Ishikawa (cell line): ENCODE results near the gene INCA1.

Experiments
- CEBPB ChIP-seq: IDR thresholded peaks from 2 replicates; pipeline ENCODE4 v1.6.1; 2012
- CREB1 ChIP-seq: IDR thresholded peaks from 2 replicates; pipeline ENCODE4 v1.6.1; 2012; ENCODE audit warnings: low read depth
- EGR1 ChIP-seq: IDR thresholded peaks from 2 replicates; pipeline ENCODE4 v1.6.1; 2012
- EP300 ChIP-seq: IDR thresholded peaks from 2 replicates; pipeline ENCODE4 v1.6.1; 2012; ENCODE audit warnings: borderline replicate concordance
- FOXM1 ChIP-seq: IDR thresholded peaks from 2 replicates; pipeline ENCODE4 v1.6.1; 2012; ENCODE audit warnings: low read depth, borderline replicate concordance
- NFIC ChIP-seq: IDR thresholded peaks from 2 replicates; pipeline ENCODE4 v1.6.1; 2012
- RAD21 ChIP-seq: IDR thresholded peaks from 2 replicates; pipeline ENCODE4 v1.6.1; 2012; ENCODE audit warnings: low read depth
- TAF1 ChIP-seq: IDR thresholded peaks from 2 replicates; pipeline ENCODE4 v1.6.1; 2012; ENCODE audit warnings: low read depth, mild to moderate bottlenecking
- TCF12 ChIP-seq: IDR thresholded peaks from 2 replicates; pipeline ENCODE4 v1.6.1; 2012; ENCODE audit warnings: low read depth
- TEAD4 ChIP-seq: IDR thresholded peaks from 2 replicates; pipeline ENCODE4 v1.6.1; 2012
- YY1 ChIP-seq: IDR thresholded peaks from 2 replicates; pipeline ENCODE4 v1.6.1; 2012; ENCODE audit warnings: low read depth
- ZBTB7A ChIP-seq: IDR thresholded peaks from 2 replicates; pipeline ENCODE4 v1.6.1; 2012; ENCODE audit warnings: low read depth
- TF ChIP-seq, protein P1 (sequence below): IDR thresholded peaks from 2 replicates; pipeline ENCODE4 v1.6.1; 2012; ENCODE audit warnings: low read depth, mild to moderate bottlenecking
- TF ChIP-seq, protein P2 (sequence below): IDR thresholded peaks from 2 replicates; pipeline ENCODE4 v1.6.1; 2012
- TF ChIP-seq, protein P3 (sequence below): IDR thresholded peaks from 2 replicates; pipeline ENCODE4 v1.6.1; 2012

The INCA1 gene

DNA sequence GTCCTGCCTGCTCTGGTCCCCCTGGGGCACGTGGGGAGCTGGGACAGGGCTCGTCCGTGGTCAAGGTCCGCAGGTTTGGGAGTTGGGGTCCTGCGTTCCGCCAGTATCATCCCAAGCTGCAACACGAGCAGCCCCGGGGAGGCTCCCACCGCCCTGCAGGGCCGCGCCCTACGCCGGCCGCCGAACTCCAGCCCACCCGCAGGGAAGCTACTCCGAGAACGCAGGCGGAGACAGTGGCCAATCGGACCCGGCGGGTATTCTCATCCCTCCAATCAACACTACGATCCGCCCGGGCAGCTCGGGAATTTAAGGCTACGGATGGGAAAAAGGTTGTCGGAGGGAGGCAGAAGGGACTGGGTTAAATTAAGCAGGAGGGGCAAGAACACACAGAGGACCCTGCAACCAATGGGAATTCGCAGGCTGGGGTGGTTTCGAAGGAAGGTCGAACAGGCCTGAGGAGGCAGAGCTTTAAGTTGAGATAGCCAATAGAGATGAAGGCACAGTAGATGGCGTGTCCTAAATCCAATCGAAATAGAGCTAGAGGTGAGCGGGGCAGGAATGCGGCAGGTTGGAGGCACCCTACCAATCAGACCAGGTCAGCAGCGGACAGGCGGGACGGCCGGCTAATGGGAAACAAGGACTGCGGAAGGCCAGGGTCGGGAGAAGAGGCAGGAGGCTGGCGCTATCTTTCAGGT lies 30.3 kb downstream of the INCA1 start:
- TF ChIP-seq, protein P1, sequence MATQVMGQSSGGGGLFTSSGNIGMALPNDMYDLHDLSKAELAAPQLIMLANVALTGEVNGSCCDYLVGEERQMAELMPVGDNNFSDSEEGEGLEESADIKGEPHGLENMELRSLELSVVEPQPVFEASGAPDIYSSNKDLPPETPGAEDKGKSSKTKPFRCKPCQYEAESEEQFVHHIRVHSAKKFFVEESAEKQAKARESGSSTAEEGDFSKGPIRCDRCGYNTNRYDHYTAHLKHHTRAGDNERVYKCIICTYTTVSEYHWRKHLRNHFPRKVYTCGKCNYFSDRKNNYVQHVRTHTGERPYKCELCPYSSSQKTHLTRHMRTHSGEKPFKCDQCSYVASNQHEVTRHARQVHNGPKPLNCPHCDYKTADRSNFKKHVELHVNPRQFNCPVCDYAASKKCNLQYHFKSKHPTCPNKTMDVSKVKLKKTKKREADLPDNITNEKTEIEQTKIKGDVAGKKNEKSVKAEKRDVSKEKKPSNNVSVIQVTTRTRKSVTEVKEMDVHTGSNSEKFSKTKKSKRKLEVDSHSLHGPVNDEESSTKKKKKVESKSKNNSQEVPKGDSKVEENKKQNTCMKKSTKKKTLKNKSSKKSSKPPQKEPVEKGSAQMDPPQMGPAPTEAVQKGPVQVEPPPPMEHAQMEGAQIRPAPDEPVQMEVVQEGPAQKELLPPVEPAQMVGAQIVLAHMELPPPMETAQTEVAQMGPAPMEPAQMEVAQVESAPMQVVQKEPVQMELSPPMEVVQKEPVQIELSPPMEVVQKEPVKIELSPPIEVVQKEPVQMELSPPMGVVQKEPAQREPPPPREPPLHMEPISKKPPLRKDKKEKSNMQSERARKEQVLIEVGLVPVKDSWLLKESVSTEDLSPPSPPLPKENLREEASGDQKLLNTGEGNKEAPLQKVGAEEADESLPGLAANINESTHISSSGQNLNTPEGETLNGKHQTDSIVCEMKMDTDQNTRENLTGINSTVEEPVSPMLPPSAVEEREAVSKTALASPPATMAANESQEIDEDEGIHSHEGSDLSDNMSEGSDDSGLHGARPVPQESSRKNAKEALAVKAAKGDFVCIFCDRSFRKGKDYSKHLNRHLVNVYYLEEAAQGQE, result no peak
- peak; percentile 50; the same call in 1 of the 2 replicates for TF ChIP-seq FOXM1
- no peak for TF ChIP-seq EGR1
- TF ChIP-seq CEBPB, result no peak
- TF ChIP-seq CREB1, result no peak
- peak; percentile 66; the same call in 1 of the 2 replicates for TF ChIP-seq ZBTB7A
- TF ChIP-seq RAD21, result no peak
- TF ChIP-seq, protein P2, sequence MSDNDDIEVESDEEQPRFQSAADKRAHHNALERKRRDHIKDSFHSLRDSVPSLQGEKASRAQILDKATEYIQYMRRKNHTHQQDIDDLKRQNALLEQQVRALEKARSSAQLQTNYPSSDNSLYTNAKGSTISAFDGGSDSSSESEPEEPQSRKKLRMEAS, result peak; percentile 72
- peak; percentile 24; the same call in 1 of the 2 replicates for TF ChIP-seq EP300
- peak; percentile 87 for TF ChIP-seq TEAD4
- TF ChIP-seq YY1, result no peak
- peak; percentile 82 for TF ChIP-seq TAF1
- TF ChIP-seq, protein P3, sequence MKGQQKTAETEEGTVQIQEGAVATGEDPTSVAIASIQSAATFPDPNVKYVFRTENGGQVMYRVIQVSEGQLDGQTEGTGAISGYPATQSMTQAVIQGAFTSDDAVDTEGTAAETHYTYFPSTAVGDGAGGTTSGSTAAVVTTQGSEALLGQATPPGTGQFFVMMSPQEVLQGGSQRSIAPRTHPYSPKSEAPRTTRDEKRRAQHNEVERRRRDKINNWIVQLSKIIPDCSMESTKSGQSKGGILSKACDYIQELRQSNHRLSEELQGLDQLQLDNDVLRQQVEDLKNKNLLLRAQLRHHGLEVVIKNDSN, result peak; percentile 34; the same call in 1 of the 2 replicates
- TF ChIP-seq TCF12, result 0 out of 2 replicates have a peak, but pooled peaks have one; percentile 42
- no peak for TF ChIP-seq NFIC

DNA sequence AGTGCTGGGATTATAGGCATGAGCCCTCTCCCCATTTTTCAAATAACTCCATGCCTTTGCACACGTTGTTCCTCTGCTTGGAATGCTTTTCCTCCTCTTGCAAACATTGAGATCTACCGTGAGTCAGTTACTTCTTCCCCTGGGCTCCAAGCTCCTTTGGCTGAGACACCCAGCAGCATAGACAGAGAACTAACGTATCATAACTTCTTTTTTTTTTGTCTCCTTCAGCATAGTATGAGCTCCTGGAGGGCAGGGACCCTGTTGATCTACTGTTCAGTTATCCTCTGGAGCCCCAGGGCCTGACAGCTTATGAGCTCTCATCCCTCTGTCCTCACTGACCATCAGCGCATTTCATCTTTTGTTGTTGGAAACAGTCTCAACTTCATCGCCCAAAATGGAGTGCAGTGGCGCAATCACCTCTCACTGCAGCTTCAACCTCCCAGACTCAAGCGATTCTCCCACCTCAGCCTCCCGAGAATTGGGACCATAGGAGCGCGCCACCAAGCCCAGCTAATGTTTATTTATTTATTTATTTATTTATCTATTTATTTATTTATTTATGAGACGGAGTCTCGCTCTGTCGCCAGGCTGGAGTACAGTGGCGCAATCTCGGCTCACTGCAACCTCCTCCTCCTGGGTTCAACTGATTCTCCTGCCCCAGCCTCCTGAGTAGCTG lies 31.9 kb downstream of the INCA1 start:
- TF ChIP-seq CREB1, result no peak
- TF ChIP-seq, protein P2, result no peak
- no peak for TF ChIP-seq NFIC
- no peak for TF ChIP-seq YY1
- TF ChIP-seq TEAD4, result no peak
- TF ChIP-seq FOXM1, result no peak
- TF ChIP-seq EGR1, result no peak
- TF ChIP-seq EP300, result no peak
- TF ChIP-seq, protein P1, result no peak
- TF ChIP-seq, protein P3, result no peak
- TF ChIP-seq TCF12, result no peak
- no peak for TF ChIP-seq TAF1
- no peak for TF ChIP-seq RAD21
- no peak for TF ChIP-seq CEBPB
- no peak for TF ChIP-seq ZBTB7A

DNA sequence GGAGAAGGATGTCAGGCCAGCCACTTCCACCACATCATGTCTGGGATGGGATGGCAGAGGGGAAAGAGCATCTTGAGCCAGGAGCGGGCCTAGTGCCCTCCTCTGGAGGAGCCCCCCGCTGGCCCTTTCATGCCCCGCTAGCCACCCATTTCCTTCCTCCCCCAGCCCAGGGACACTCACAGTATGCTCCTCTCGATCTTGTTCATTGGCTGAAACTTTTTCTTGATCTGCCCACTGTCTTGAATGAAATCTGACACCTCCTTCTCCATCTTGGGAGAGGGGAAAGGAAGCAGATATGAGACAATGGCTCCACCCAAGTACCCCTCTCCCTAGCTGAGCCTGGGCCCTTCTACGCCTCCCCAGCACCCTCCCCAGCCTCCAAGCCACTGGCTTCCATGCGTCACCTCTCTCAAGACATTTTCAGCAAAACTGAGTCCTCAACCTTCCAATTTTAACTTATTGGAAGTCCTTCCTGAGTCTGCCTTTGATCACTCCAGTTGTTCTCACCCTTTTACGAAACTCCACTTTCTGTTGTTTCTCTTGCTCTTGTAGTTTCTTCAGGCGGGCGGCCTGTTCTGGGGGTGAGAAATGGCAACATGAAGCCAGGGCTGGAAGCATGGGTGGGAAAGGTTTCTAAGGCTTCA lies 36.9 kb downstream of the INCA1 start:
- TF ChIP-seq FOXM1, result no peak
- TF ChIP-seq RAD21, result no peak
- TF ChIP-seq, protein P1, result no peak
- TF ChIP-seq NFIC, result no peak
- TF ChIP-seq TCF12, result no peak
- no peak for TF ChIP-seq CREB1
